ENCODE results near the gene WWOX.

Gene WWOX

DNA sequence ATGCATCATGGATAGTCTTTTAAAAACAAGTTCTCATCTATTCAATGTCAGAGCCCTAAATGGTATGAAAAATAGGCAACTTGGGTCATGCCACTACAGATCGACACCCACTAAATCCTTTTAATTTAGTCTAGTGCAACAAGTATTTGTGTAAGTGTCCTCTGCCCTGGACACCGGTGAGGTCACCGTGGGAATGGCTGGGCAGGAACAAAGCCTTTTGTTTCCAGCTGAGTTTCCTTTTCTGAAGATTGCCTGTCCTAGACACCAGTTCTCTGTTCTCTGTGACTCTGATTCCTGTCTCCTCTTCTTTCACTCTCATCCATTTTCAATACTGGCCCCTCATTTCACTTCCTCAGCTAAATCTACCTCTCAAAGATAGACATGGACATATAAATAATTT, 1054.6 kb downstream of the WWOX start:
- intact Hi-C loops (cut with DNase I; ENCODE audit: low total_unique reads), result no loop called here
- no peaks in the 10 kb centered on the region for H3K4me1 ChIP-seq
- no peak overlapping the region for H3K4me3 ChIP-seq
- TF ChIP-seq, protein P1, sequence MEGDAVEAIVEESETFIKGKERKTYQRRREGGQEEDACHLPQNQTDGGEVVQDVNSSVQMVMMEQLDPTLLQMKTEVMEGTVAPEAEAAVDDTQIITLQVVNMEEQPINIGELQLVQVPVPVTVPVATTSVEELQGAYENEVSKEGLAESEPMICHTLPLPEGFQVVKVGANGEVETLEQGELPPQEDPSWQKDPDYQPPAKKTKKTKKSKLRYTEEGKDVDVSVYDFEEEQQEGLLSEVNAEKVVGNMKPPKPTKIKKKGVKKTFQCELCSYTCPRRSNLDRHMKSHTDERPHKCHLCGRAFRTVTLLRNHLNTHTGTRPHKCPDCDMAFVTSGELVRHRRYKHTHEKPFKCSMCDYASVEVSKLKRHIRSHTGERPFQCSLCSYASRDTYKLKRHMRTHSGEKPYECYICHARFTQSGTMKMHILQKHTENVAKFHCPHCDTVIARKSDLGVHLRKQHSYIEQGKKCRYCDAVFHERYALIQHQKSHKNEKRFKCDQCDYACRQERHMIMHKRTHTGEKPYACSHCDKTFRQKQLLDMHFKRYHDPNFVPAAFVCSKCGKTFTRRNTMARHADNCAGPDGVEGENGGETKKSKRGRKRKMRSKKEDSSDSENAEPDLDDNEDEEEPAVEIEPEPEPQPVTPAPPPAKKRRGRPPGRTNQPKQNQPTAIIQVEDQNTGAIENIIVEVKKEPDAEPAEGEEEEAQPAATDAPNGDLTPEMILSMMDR (IDR thresholded peaks at IDR 0.05), result no peak
- H3K27ac ChIP-seq, result no peak overlapping the region
- H3K36me3 ChIP-seq, result no peaks in the 10 kb centered on the region
- no peaks in the 10 kb centered on the region for H3K27me3 ChIP-seq
- DNase-seq, result no peak
- no peaks in the 10 kb centered on the region for H3K9me3 ChIP-seq

DNA sequence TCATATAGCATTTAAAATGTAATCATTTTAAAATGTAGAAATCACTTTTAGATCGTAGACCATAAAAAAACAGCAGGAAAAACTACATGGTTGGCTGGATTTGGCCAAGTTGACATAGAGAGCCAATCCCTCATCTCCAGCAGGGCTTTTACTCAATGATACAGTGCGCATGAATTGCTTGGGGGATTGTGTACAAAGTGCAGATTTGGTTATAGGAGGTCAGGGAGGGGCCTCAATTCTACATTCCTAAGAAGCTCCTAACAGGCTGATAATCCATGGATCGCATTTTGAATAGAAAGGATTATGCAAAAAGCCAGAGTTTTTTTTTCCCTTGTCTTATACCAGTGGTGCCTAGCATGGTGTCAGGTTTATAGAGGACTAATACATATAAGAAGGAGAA, 1056.0 kb downstream of the WWOX start:
- Histone ChIP-seq H3K4me1 (no peaks in the 10 kb centered on the region), H3K27me3 (no peaks in the 10 kb centered on the region), H3K4me3 (no peak overlapping the region), H3K9me3 (no peaks in the 10 kb centered on the region), H3K27ac (no peak overlapping the region), H3K36me3 (no peaks in the 10 kb centered on the region)
- DNase-seq, result no peak
- intact Hi-C loops (cut with DNase I; ENCODE audit: low total_unique reads), result no loop called here
- TF ChIP-seq, protein P1 (IDR thresholded peaks at IDR 0.05), result no peak

DNA sequence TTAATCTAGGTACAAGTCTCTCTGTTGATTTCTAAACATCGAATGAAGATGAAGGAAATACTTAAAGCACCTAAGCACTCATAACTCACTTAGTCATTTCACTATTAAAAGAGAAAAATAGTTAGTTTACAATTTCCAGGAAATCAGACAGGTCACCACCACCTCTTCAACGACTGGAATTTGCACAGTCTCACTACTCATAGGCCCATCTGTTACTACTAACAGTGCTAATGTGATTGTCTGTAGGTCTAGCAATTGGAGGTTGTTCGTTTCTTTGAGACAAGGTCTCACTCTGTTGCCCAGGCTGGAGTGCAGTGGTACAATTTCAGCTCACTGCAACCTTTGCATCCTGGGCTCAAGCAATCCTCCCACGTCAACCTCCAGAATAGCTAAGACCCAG, 1056.5 kb downstream of the WWOX start:
- Histone ChIP-seq H3K27ac (no peak overlapping the region), H3K4me1 (no peaks in the 10 kb centered on the region), H3K36me3 (no peaks in the 10 kb centered on the region), H3K27me3 (no peaks in the 10 kb centered on the region), H3K4me3 (no peak overlapping the region), H3K9me3 (no peaks in the 10 kb centered on the region)
- TF ChIP-seq, protein P1 (IDR thresholded peaks at IDR 0.05), result no peak
- DNase-seq, result no peak
- intact Hi-C loops (cut with DNase I; ENCODE audit: low total_unique reads), result no loop called here

DNA sequence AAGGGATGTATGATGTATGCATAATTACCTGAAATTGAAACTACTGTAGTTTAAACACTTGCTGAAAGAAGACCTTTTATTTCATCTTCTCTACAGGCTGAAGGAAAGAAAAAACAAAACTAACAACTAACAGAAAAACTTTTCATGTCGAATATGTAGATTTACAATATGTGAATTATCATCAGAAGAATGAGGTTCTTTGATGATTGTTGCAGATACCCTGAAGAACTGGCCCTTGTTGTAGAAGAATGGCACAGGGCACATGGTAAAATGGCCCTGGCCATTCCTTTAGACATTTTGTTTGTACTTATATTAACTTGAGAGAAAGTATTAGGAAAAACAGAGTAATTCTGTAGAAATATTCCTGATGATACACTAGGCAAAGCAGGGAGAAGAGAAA, 1057.3 kb downstream of the WWOX start:
- no peak overlapping the region for H3K4me3 ChIP-seq
- no peaks in the 10 kb centered on the region for H3K27me3 ChIP-seq
- no peak for DNase-seq
- no peak overlapping the region for H3K27ac ChIP-seq
- intact Hi-C loops (cut with DNase I; ENCODE audit: low total_unique reads), result no loop called here
- TF ChIP-seq, protein P1 (IDR thresholded peaks at IDR 0.05), result no peak
- no peaks in the 10 kb centered on the region for H3K4me1 ChIP-seq
- no peaks in the 10 kb centered on the region for H3K36me3 ChIP-seq
- no peaks in the 10 kb centered on the region for H3K9me3 ChIP-seq

DNA sequence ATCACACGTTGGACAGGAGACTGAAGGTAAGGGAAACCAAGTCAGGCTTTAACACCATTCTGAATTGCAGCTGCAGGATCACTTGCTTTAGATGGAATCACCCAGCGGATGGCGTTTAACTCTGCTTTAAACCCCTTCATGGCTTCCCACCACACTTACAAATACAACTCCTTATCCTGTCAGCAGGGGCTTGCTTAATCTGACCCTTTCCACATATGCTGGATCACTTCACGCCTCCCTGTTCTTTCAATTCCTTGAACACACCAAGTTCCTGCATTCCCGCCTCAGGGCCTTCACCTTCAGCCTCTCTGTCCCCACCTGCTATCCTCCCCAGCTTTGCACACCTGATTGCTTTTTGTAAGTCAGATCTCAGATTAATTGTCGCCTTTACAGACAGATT, 1058.9 kb downstream of the WWOX start:
- no peak for DNase-seq
- Histone ChIP-seq H3K9me3 (no peaks in the 10 kb centered on the region), H3K27me3 (no peaks in the 10 kb centered on the region), H3K36me3 (no peaks in the 10 kb centered on the region), H3K4me1 (no peaks in the 10 kb centered on the region), H3K27ac (no peak overlapping the region), H3K4me3 (no peak overlapping the region)
- TF ChIP-seq, protein P1 (IDR thresholded peaks at IDR 0.05), result no peak
- intact Hi-C loops (cut with DNase I; ENCODE audit: low total_unique reads), result no loop called here

Measured in tibial artery (tissue), 4 donors.